Measurements from ENCODE around the gene MESD.

GRCh38 chr15:80921736-80922410 lies 67.7 kb downstream of the MESD start:
- no peak for TF ChIP-seq POLR2AphosphoS5 (IDR thresholded peaks at IDR 0.05; ENCODE audit: low read depth, low read length)
- TF ChIP-seq, protein P1, sequence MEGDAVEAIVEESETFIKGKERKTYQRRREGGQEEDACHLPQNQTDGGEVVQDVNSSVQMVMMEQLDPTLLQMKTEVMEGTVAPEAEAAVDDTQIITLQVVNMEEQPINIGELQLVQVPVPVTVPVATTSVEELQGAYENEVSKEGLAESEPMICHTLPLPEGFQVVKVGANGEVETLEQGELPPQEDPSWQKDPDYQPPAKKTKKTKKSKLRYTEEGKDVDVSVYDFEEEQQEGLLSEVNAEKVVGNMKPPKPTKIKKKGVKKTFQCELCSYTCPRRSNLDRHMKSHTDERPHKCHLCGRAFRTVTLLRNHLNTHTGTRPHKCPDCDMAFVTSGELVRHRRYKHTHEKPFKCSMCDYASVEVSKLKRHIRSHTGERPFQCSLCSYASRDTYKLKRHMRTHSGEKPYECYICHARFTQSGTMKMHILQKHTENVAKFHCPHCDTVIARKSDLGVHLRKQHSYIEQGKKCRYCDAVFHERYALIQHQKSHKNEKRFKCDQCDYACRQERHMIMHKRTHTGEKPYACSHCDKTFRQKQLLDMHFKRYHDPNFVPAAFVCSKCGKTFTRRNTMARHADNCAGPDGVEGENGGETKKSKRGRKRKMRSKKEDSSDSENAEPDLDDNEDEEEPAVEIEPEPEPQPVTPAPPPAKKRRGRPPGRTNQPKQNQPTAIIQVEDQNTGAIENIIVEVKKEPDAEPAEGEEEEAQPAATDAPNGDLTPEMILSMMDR (IDR thresholded peaks at IDR 0.05), result no peak
